ENCODE measurements around the gene CD37.
"Not testable (repeated sequence)": the region's sequence is repeated elsewhere in the genome, so short reads cannot be mapped to it uniquely, and the experiment has no call there.

Gene CD37

GRCh38 chr19:49335071-49335783, at the start of gene CD37:
Gene CD37 (plus strand): TSS chr19:49335406. CDS start chr19:49335541, 135 bp downstream.
- H3K4me3 ChIP-seq (ENCODE audit: low read depth, low read length): peak within 1 kb of the TSS; percentile 84
- TF ChIP-seq CTCF (IDR thresholded peaks at IDR 0.05; ENCODE audit: insufficient read depth, low read depth, low read length, missing control alignments): no peak
- peak; percentile 80 for DNase-seq (ENCODE audit: low read depth)

GRCh38 chr19:49287141-49287770, 48.0 kb upstream of the CD37 start:
- no peak for TF ChIP-seq CTCF (IDR thresholded peaks at IDR 0.05; ENCODE audit: insufficient read depth, low read depth, low read length, missing control alignments)
- DNase-seq (ENCODE audit: low read depth): no peak
- no peak overlapping the region for H3K4me3 ChIP-seq (ENCODE audit: low read depth, low read length)

GRCh38 chr19:49288205-49288604, 47.0 kb upstream of the CD37 start:
- DNase-seq (ENCODE audit: low read depth); H3K4me3 ChIP-seq (ENCODE audit: low read depth, low read length): not testable (repeated sequence)

- DNase-seq (ENCODE audit: low read depth); H3K4me3 ChIP-seq (ENCODE audit: low read depth, low read length): not testable (repeated sequence)
Measured at GRCh38 chr19:49289286-49289685, 45.9 kb upstream of the CD37 start.

GRCh38 chr19:49290517-49290916, 44.7 kb upstream of the CD37 start:
- DNase-seq (ENCODE audit: low read depth): no peak
- no peak for TF ChIP-seq CTCF (IDR thresholded peaks at IDR 0.05; ENCODE audit: insufficient read depth, low read depth, low read length, missing control alignments)
- no peak overlapping the region for H3K4me3 ChIP-seq (ENCODE audit: low read depth, low read length)

GRCh38 chr19:49294401-49294800, 40.8 kb upstream of the CD37 start:
- no peak overlapping the region for H3K4me3 ChIP-seq (ENCODE audit: low read depth, low read length)
- DNase-seq (ENCODE audit: low read depth): no peak
- TF ChIP-seq CTCF (IDR thresholded peaks at IDR 0.05; ENCODE audit: insufficient read depth, low read depth, low read length, missing control alignments): no peak

- no peak for TF ChIP-seq CTCF (IDR thresholded peaks at IDR 0.05; ENCODE audit: insufficient read depth, low read depth, low read length, missing control alignments)
- no peak overlapping the region for H3K4me3 ChIP-seq (ENCODE audit: low read depth, low read length)
- DNase-seq (ENCODE audit: low read depth): no peak
Measured at GRCh38 chr19:49295208-49295880, 39.9 kb upstream of the CD37 start.

Data from GM12865 (cell line).